ENCODE results near the gene HGD. TPM values are rescaled to one million over a fixed set of nuclear protein-coding genes. Genes with fewer than 3 reads are reported as not detected.

HGD gene
- polyA plus RNA-seq, 3 donors: 0.29 to 0.38 TPM; not detected in 1

GRCh38 chr3:120684896-120685295 is 2.9 kb upstream of the HGD start:
- H3K4me3 ChIP-seq (replicated peaks in 1 of 3; ENCODE audit: low read depth in 2 of 3, low read length in 3 of 3): no peak overlapping the region
- Mint-ChIP-seq H3K27me3 (ENCODE audit: low read depth in 3 of 3) (no peaks in the 10 kb centered on the region), H3K27ac (no peak overlapping the region), H3K4me1 (peaks cover 5% of the 10 kb centered on the region), H3K4me3 (no peak overlapping the region), H3K9me3 (no peaks in the 10 kb centered on the region), H3K36me3 (peaks cover 6 to 8% of the 10 kb centered on the region in 2 donors)
- H3K4me2 ChIP-seq (replicated peaks; ENCODE audit: extremely low read depth, low read length, poor library complexity, severe bottlenecking): no peak overlapping the region
- H3K4me1 ChIP-seq (ENCODE audit: control insufficient read depth in 1 of 2, insufficient read depth in 2 of 2, low read length in 2 of 2): no peaks in the 10 kb centered on the region
- DNase-seq: no peak
- H3K79me2 ChIP-seq (ENCODE audit: insufficient read depth, low read length): no peaks in the 10 kb centered on the region
- no peaks in the 10 kb centered on the region for H3K9me3 ChIP-seq (replicated peaks in 1 of 2; ENCODE audit: control insufficient read depth in 1 of 2, insufficient read depth in 1 of 2, low read length in 2 of 2)
- H3K27ac ChIP-seq (ENCODE audit: low read depth in 1 of 2, low read length in 2 of 2): no peak overlapping the region
- no peak for TF ChIP-seq CTCF (IDR thresholded peaks at IDR 0.05)
- intact Hi-C loops (cut with micrococcal nuclease): no loop called here
- no peaks in the 10 kb centered on the region for H4K20me1 ChIP-seq (ENCODE audit: insufficient read depth, low read length)
- H3K36me3 ChIP-seq (replicated peaks in 1 of 2; ENCODE audit: control insufficient read depth in 1 of 2, insufficient read depth in 2 of 2, low read length in 2 of 2): no peaks in the 10 kb centered on the region
- H3K9ac ChIP-seq (ENCODE audit: insufficient read depth, low read length, poor library complexity, severe bottlenecking): no peak overlapping the region
- WGBS (ENCODE audit: insufficient coverage): 93% methylated on average over 4 of the region's 4 CpGs
- no peaks in the 10 kb centered on the region for H3K27me3 ChIP-seq (ENCODE audit: control insufficient read depth in 2 of 2, insufficient read depth in 2 of 2, low read length in 2 of 2)
- no peak overlapping the region for H2AFZ ChIP-seq (ENCODE audit: insufficient read depth, low read depth, low read length, poor library complexity, severe bottlenecking)

- no peak overlapping the region for H3K9ac ChIP-seq (ENCODE audit: insufficient read depth, low read length, poor library complexity, severe bottlenecking)
- no peak overlapping the region for H3K27ac ChIP-seq (ENCODE audit: low read depth in 1 of 2, low read length in 2 of 2)
- Mint-ChIP-seq H3K9me3 (no peaks in the 10 kb centered on the region), H3K4me3 (no peak overlapping the region), H3K27me3 (ENCODE audit: low read depth in 3 of 3) (no peaks in the 10 kb centered on the region), H3K27ac (no peak overlapping the region), H3K36me3 (peaks cover 0 to 2% of the 10 kb centered on the region in 2 donors), H3K4me1 (peaks cover 12% of the 10 kb centered on the region)
- intact Hi-C loops (cut with micrococcal nuclease): no loop called here
- no peaks in the 10 kb centered on the region for H3K9me3 ChIP-seq (replicated peaks in 1 of 2; ENCODE audit: control insufficient read depth in 1 of 2, insufficient read depth in 1 of 2, low read length in 2 of 2)
- 90% methylated on average over 2 of the region's 3 CpGs for WGBS (ENCODE audit: insufficient coverage)
- peaks cover 4 to 6% of the 10 kb centered on the region in 2 donors for H3K4me1 ChIP-seq (ENCODE audit: control insufficient read depth in 1 of 2, insufficient read depth in 2 of 2, low read length in 2 of 2)
- no peaks in the 10 kb centered on the region for H3K36me3 ChIP-seq (replicated peaks in 1 of 2; ENCODE audit: control insufficient read depth in 1 of 2, insufficient read depth in 2 of 2, low read length in 2 of 2)
- no peak overlapping the region for H2AFZ ChIP-seq (ENCODE audit: insufficient read depth, low read depth, low read length, poor library complexity, severe bottlenecking)
- no peak for DNase-seq
- no peak overlapping the region for H3K4me2 ChIP-seq (replicated peaks; ENCODE audit: extremely low read depth, low read length, poor library complexity, severe bottlenecking)
- TF ChIP-seq CTCF (IDR thresholded peaks at IDR 0.05): no peak
- H3K79me2 ChIP-seq (ENCODE audit: insufficient read depth, low read length): no peaks in the 10 kb centered on the region
- H4K20me1 ChIP-seq (ENCODE audit: insufficient read depth, low read length): no peaks in the 10 kb centered on the region
- no peaks in the 10 kb centered on the region for H3K27me3 ChIP-seq (ENCODE audit: control insufficient read depth in 2 of 2, insufficient read depth in 2 of 2, low read length in 2 of 2)
- no peak overlapping the region for H3K4me3 ChIP-seq (replicated peaks in 1 of 3; ENCODE audit: low read depth in 2 of 3, low read length in 3 of 3)
Measured at GRCh38 chr3:120683671-120684301, 1.7 kb upstream of the HGD start.

Data from CD14-positive monocyte (primary cell).